WTC11 (cell line): Measurements from ENCODE around the gene NHSL2. TPM values are rescaled to one million over a fixed set of nuclear protein-coding genes. Genes with fewer than 3 reads are reported as not detected.

Experiments
- ATAC-seq: fragments of 200-7000 bp; cut with Tn5 transposase; 2 replicates; pipeline ENCODE4 v1.10.0; 2021; ENCODE audit warnings: mild to moderate bottlenecking, moderate library complexity
- CTCF ChIA-PET: fragments of 300-600 bp; sonication (Branson Sonifier 250); formaldehyde crosslinking; loops from one replicate; lab custom pipeline; 2021; ENCODE audit warnings: antibody characterized with exemption; lab: Charles Lee
- POLR2A ChIA-PET: fragments of 350-600 bp; sonication (Branson Sonifier 250); formaldehyde crosslinking; loops from one replicate; lab custom pipeline; 2021; ENCODE audit warnings: antibody characterized with exemption; lab: Charles Lee
- DNase-seq: peaks from one replicate; pipeline ENCODE4 v3.0.0; 2021; ENCODE audit warnings: low spot score
- H3K27ac Mint-ChIP-seq: 2 replicates; pipeline ENCODE4 v1.8.0; 2021; ENCODE audit warnings: mixed read lengths
- H3K27me3 Mint-ChIP-seq: 2 replicates; pipeline ENCODE4 v1.8.0; 2021; ENCODE audit warnings: low read depth, mild to moderate bottlenecking, moderate library complexity, mixed read lengths
- H3K36me3 Mint-ChIP-seq: 2 replicates; pipeline ENCODE4 v1.8.0; 2021; ENCODE audit warnings: mixed read lengths
- H3K4me1 Mint-ChIP-seq: 2 replicates; pipeline ENCODE4 v1.8.0; 2022; ENCODE audit warnings: mixed read lengths
- H3K4me3 Mint-ChIP-seq: 2 replicates; pipeline ENCODE4 v1.8.0; 2021; ENCODE audit warnings: mild to moderate bottlenecking, moderate library complexity, mixed read lengths
- H3K9me3 Mint-ChIP-seq: 2 replicates; pipeline ENCODE4 v1.8.0; 2021; ENCODE audit warnings: mixed read lengths
- AR ChIP-seq: fragments of 250-450 bp; sonication (Bioruptor Pico); IDR thresholded peaks from 2 replicates; pipeline ENCODE4 v1.9.0; 2021; ENCODE audit warnings: mild to moderate bottlenecking
- ATF2 ChIP-seq: sonication (generic); formaldehyde crosslinking; IDR thresholded peaks from 2 replicates; pipeline ENCODE4 v1.8.1; 2022; ENCODE audit warnings: low read depth, missing genetic modification reagents, borderline replicate concordance
- CDX4 ChIP-seq: fragments of 250-450 bp; sonication (Bioruptor Pico); IDR thresholded peaks from 2 replicates; pipeline ENCODE4 v1.9.0; 2021; ENCODE audit warnings: moderate library complexity, mild to moderate bottlenecking, inconsistent platforms, borderline replicate concordance
- FOXK1 ChIP-seq: sonication (generic); formaldehyde crosslinking; IDR thresholded peaks from 2 replicates; pipeline ENCODE4 v1.8.0; 2022; ENCODE audit warnings: mild to moderate bottlenecking, moderate library complexity, missing genetic modification reagents
- FOXP1 ChIP-seq: sonication (generic); formaldehyde crosslinking; IDR thresholded peaks from 2 replicates; pipeline ENCODE4 v1.8.0; 2022; ENCODE audit warnings: missing genetic modification reagents, mild to moderate bottlenecking, moderate library complexity, borderline replicate concordance
- GTF2I ChIP-seq: fragments of 250-450 bp; sonication (Bioruptor Pico); conservative IDR thresholded peaks from 2 replicates; pipeline ENCODE4 v1.4.0; 2021; ENCODE audit warnings: mild to moderate bottlenecking
- HMGA2 ChIP-seq: fragments of 250-450 bp; sonication (Bioruptor Pico); IDR thresholded peaks from 2 replicates; pipeline ENCODE4 v1.4.0; 2021; ENCODE audit warnings: mild to moderate bottlenecking, moderate library complexity
- JAZF1 ChIP-seq: fragments of 250-450 bp; sonication (Bioruptor Pico); IDR thresholded peaks from 2 replicates; pipeline ENCODE4 v1.9.0; 2021; ENCODE audit warnings: moderate library complexity, mild to moderate bottlenecking, inconsistent platforms
- KAT7 ChIP-seq: sonication (generic); formaldehyde crosslinking; IDR thresholded peaks from 2 replicates; pipeline ENCODE4 v1.8.1; 2023; ENCODE audit warnings: missing genetic modification reagents, mild to moderate bottlenecking, borderline replicate concordance
- NFYB ChIP-seq: sonication (generic); formaldehyde crosslinking; conservative IDR thresholded peaks from 2 replicates; pipeline ENCODE4 v1.8.0; 2022; ENCODE audit warnings: low read depth, missing genetic modification reagents
- NR2C2 ChIP-seq: sonication (generic); formaldehyde crosslinking; IDR thresholded peaks from 2 replicates; pipeline ENCODE4 v1.8.0; 2022; ENCODE audit warnings: mild to moderate bottlenecking, missing genetic modification reagents
- OVOL2 ChIP-seq: fragments of 250-450 bp; sonication (Bioruptor Pico); IDR thresholded peaks from 2 replicates; pipeline ENCODE4 v1.9.0; 2021; ENCODE audit warnings: mild to moderate bottlenecking, borderline replicate concordance
- TP53 ChIP-seq: sonication (generic); formaldehyde crosslinking; IDR thresholded peaks from 2 replicates; pipeline ENCODE4 v1.8.1; 2023; ENCODE audit warnings: mild to moderate bottlenecking, missing genetic modification reagents
- ZBTB43 ChIP-seq: sonication (generic); formaldehyde crosslinking; IDR thresholded peaks from 2 replicates; pipeline ENCODE4 v1.8.1; 2023; ENCODE audit warnings: mild to moderate bottlenecking, missing genetic modification reagents
- ZNF423 ChIP-seq: fragments of 250-450 bp; sonication (Bioruptor Pico); IDR thresholded peaks from 2 replicates; pipeline ENCODE4 v2.1.2; 2022; ENCODE audit warnings: mild to moderate bottlenecking, moderate library complexity
- ZNF671 ChIP-seq: fragments of 250-450 bp; sonication (Bioruptor Pico); IDR thresholded peaks from 2 replicates; pipeline ENCODE4 v1.8.0; 2021; ENCODE audit warnings: mild to moderate bottlenecking
- total RNA-seq: library from RNA; stranded (reverse); gene quantifications from 3 replicates; pipeline ENCODE4 v1.2.3, GENCODE V29; 2021
- TF ChIP-seq, protein P1 (sequence below): sonication (generic); formaldehyde crosslinking; IDR thresholded peaks from 2 replicates; pipeline ENCODE4 v1.8.1; 2023; ENCODE audit warnings: mild to moderate bottlenecking, missing genetic modification reagents, moderate library complexity
- TF ChIP-seq, protein P2 (sequence below): sonication (generic); formaldehyde crosslinking; IDR thresholded peaks from 2 replicates; pipeline ENCODE4 v1.8.0; 2022; ENCODE audit warnings: mild to moderate bottlenecking, missing genetic modification reagents

Gene NHSL2
- total RNA-seq, 1 experiment from 2014 or later: 7.9 TPM

DNA sequence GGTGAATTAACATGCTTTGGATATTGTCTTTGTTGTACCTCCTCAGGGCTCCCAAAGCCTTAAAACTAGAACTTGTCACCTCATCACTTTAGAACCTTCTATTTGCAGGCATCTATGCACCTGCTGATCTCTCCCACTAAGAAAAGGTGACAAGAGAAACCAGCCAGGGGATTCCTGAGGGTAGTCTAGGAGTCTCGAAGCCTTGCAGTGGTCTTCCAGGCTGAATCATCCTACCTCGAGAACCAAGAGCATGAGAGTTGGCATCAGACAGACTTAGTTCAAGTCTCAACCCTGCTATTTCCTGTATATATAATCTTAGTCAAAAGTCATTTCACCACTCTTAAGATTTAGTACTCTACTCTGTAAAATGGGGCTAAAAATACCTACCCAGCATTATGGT is 191.5 kb downstream of the NHSL2 start:
- CTCF ChIA-PET: interaction anchor here (0.9 to 1.2 kb wide), 5 partner anchors 14 to 80 kb away, joined by 3 to 6 read pairs (median 4); no protein-coding TSS in a partner anchor
- no peak for DNase-seq
- no peaks in the 10 kb centered on the region for H3K36me3 Mint-ChIP-seq
- no peaks in the 10 kb centered on the region for H3K27me3 Mint-ChIP-seq
- no peaks in the 10 kb centered on the region for H3K9me3 Mint-ChIP-seq
- H3K4me1 Mint-ChIP-seq: peaks cover 31% of the 10 kb centered on the region
- H3K27ac Mint-ChIP-seq: no peak overlapping the region
- no peak overlapping the region for H3K4me3 Mint-ChIP-seq
- TF ChIP-seq HMGA2 (CRISPR knock-in tag): no peak
- no peak for TF ChIP-seq CDX4
- TF ChIP-seq ATF2 (CRISPR knock-in tag): no peak
- no peak for TF ChIP-seq JAZF1 (CRISPR knock-in tag)
- TF ChIP-seq TP53 (CRISPR knock-in tag): no peak
- TF ChIP-seq GTF2I: no peak
- TF ChIP-seq, protein P1, sequence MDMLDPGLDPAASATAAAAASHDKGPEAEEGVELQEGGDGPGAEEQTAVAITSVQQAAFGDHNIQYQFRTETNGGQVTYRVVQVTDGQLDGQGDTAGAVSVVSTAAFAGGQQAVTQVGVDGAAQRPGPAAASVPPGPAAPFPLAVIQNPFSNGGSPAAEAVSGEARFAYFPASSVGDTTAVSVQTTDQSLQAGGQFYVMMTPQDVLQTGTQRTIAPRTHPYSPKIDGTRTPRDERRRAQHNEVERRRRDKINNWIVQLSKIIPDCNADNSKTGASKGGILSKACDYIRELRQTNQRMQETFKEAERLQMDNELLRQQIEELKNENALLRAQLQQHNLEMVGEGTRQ (CRISPR knock-in tag): no peak
- TF ChIP-seq NFYB (CRISPR knock-in tag): no peak
- TF ChIP-seq OVOL2: no peak
- no peak for TF ChIP-seq KAT7 (CRISPR knock-in tag)
- no peak for TF ChIP-seq FOXP1 (CRISPR knock-in tag)
- TF ChIP-seq, protein P2, sequence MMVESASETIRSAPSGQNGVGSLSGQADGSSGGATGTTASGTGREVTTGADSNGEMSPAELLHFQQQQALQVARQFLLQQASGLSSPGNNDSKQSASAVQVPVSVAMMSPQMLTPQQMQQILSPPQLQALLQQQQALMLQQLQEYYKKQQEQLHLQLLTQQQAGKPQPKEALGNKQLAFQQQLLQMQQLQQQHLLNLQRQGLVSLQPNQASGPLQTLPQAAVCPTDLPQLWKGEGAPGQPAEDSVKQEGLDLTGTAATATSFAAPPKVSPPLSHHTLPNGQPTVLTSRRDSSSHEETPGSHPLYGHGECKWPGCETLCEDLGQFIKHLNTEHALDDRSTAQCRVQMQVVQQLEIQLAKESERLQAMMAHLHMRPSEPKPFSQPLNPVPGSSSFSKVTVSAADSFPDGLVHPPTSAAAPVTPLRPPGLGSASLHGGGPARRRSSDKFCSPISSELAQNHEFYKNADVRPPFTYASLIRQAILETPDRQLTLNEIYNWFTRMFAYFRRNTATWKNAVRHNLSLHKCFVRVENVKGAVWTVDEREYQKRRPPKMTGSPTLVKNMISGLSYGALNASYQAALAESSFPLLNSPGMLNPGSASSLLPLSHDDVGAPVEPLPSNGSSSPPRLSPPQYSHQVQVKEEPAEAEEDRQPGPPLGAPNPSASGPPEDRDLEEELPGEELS (CRISPR knock-in tag): no peak
- ATAC-seq: no peak
- POLR2A ChIA-PET: no interaction called here

GRCh38 chrX:72102760-72103159 is 192.1 kb downstream of the NHSL2 start:
- ChIA-PET CTCF (no interaction called here), POLR2A (no interaction called here)
- no peak for DNase-seq
- ATAC-seq: no peak
- Mint-ChIP-seq H3K4me3 (no peak overlapping the region), H3K9me3 (no peaks in the 10 kb centered on the region), H3K36me3 (no peaks in the 10 kb centered on the region), H3K4me1 (peaks cover 32% of the 10 kb centered on the region), H3K27me3 (no peaks in the 10 kb centered on the region), H3K27ac (no peak overlapping the region)
- no peak for TF ChIP-seq ZNF671 (CRISPR knock-in tag)
- TF ChIP-seq JAZF1 (CRISPR knock-in tag): no peak
- TF ChIP-seq ZNF423 (CRISPR knock-in tag): no peak
- TF ChIP-seq NR2C2: no peak
- TF ChIP-seq ZBTB43 (CRISPR knock-in tag): no peak
- TF ChIP-seq AR: no peak
- TF ChIP-seq FOXK1 (CRISPR knock-in tag): no peak
